ENCODE data around the gene WDR74. TPM values are rescaled to one million over a fixed set of nuclear protein-coding genes. Genes with fewer than 3 reads are reported as not detected.

Gene WDR74
- total and polyA plus RNA-seq, 9 of the 15 experiments (the other 6 are each of a cell fraction or from before 2014, with no cell fraction given) = 32.7 to 210 (median 114) TPM

- TF ChIP-seq EP400 (IDR thresholded peaks at IDR 0.05) (peak; percentile 93), MAFK (IDR thresholded peaks at IDR 0.05; ENCODE audit: low read length) (no peak), ZNF395 (CRISPR knock-in tag; IDR thresholded peaks at IDR 0.05) (peak; percentile 62), PML (IDR thresholded peaks at IDR 0.05; ENCODE audit: low read length) (peak; percentile 87), E2F3 (CRISPR knock-in tag; IDR thresholded peaks at IDR 0.05) (no peak; the same call in 1 of the 2 replicates)
- TF ChIP-seq, protein P1, sequence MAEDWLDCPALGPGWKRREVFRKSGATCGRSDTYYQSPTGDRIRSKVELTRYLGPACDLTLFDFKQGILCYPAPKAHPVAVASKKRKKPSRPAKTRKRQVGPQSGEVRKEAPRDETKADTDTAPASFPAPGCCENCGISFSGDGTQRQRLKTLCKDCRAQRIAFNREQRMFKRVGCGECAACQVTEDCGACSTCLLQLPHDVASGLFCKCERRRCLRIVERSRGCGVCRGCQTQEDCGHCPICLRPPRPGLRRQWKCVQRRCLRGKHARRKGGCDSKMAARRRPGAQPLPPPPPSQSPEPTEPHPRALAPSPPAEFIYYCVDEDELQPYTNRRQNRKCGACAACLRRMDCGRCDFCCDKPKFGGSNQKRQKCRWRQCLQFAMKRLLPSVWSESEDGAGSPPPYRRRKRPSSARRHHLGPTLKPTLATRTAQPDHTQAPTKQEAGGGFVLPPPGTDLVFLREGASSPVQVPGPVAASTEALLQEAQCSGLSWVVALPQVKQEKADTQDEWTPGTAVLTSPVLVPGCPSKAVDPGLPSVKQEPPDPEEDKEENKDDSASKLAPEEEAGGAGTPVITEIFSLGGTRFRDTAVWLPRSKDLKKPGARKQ (CRISPR knock-in tag; IDR thresholded peaks at IDR 0.05) = no peak
Observed at GRCh38 chr11:62787005-62787759, 52.2 kb downstream of the WDR74 start, which contains the start of gene TMEM179B (continued).

Data from K562 (cell line).